Neutrophil (primary cell): ENCODE results near the gene RNF157.

ENCODE experiments used
- H3K27ac ChIP-seq: fragments of 200-600 bp; sonication (generic); 2 replicates; pipeline ENCODE4 v1.5.1; 2016; ENCODE audit warnings: mild to moderate bottlenecking, moderate library complexity
- H3K27me3 ChIP-seq: fragments of 200-600 bp; sonication (generic); 2 replicates; pipeline ENCODE4 v1.6.0; 2016; ENCODE audit warnings: mild to moderate bottlenecking
- H3K36me3 ChIP-seq: fragments of 200-600 bp; sonication (generic); 2 replicates; pipeline ENCODE4 v1.5.1; 2017
- H3K4me1 ChIP-seq, 2 experiments: fragments of 200-600 bp in 1 of 2; sonication (generic) in 1 of 2; 1 replicate in 1 of 2; 2 replicates in 1 of 2; pipeline versions ENCODE4 v1.5.1 to v1.6.1; 2013 to 2016; ENCODE audit warnings: low read depth in 1 of 2, low read length in 1 of 2, mild to moderate bottlenecking in 1 of 2, moderate library complexity in 1 of 2; ENCODE audit not compliant: control insufficient read depth in 1 of 2, insufficient read depth in 1 of 2
- H3K4me3 ChIP-seq, 2 experiments: fragments of 200-600 bp in 1 of 2; sonication (generic) in 1 of 2; 1 replicate in 1 of 2; 2 replicates in 1 of 2; pipeline ENCODE4 v1.5.1; 2013 to 2016; ENCODE audit warnings: low read depth in 1 of 2, low read length in 1 of 2, mild to moderate bottlenecking in 1 of 2, moderate library complexity in 1 of 2
- H3K9me3 ChIP-seq: fragments of 200-600 bp; sonication (generic); 2 replicates; pipeline ENCODE4 v1.5.1; 2016
- CTCF ChIP-seq: fragments of 200-600 bp; sonication (generic); IDR thresholded peaks from 2 replicates; pipeline ENCODE4 v1.5.1; 2016; ENCODE audit warnings: antibody characterized with exemption

The RNF157 gene

GRCh38 chr17:76243826-76244679, 3.8 kb upstream of the RNF157 start:
- no peaks in the 10 kb centered on the region for H3K36me3 ChIP-seq
- H3K4me1 ChIP-seq: peaks cover 28 to 33% of the 10 kb centered on the region in 2 experiments
- H3K27me3 ChIP-seq: peaks cover 57% of the 10 kb centered on the region
- no peak overlapping the region for H3K27ac ChIP-seq
- no peak for TF ChIP-seq CTCF
- H3K9me3 ChIP-seq: no peaks in the 10 kb centered on the region
- H3K4me3 ChIP-seq: no peak overlapping the region

GRCh38 chr17:76241691-76242255, 1.5 kb upstream of the RNF157 start:
- Histone ChIP-seq H3K9me3 (no peaks in the 10 kb centered on the region), H3K4me3 (peak overlapping the region; percentile 73 to 83), H3K27ac (no peak overlapping the region), H3K36me3 (no peaks in the 10 kb centered on the region), H3K27me3 (peaks cover 80% of the 10 kb centered on the region), H3K4me1 (peaks cover 24 to 28% of the 10 kb centered on the region in 2 experiments)
- TF ChIP-seq CTCF: no peak

- no peaks in the 10 kb centered on the region for H3K9me3 ChIP-seq
- no peaks in the 10 kb centered on the region for H3K36me3 ChIP-seq
- H3K27ac ChIP-seq: peak overlapping the region; percentile 31
- H3K4me1 ChIP-seq: peaks cover 18 to 22% of the 10 kb centered on the region in 2 experiments
- peak overlapping the region; percentile 73 to 83 for H3K4me3 ChIP-seq
- peaks cover 86% of the 10 kb centered on the region for H3K27me3 ChIP-seq
- no peak for TF ChIP-seq CTCF
Measured at GRCh38 chr17:76241204-76241538, 878 bp upstream of the RNF157 start.

DNA sequence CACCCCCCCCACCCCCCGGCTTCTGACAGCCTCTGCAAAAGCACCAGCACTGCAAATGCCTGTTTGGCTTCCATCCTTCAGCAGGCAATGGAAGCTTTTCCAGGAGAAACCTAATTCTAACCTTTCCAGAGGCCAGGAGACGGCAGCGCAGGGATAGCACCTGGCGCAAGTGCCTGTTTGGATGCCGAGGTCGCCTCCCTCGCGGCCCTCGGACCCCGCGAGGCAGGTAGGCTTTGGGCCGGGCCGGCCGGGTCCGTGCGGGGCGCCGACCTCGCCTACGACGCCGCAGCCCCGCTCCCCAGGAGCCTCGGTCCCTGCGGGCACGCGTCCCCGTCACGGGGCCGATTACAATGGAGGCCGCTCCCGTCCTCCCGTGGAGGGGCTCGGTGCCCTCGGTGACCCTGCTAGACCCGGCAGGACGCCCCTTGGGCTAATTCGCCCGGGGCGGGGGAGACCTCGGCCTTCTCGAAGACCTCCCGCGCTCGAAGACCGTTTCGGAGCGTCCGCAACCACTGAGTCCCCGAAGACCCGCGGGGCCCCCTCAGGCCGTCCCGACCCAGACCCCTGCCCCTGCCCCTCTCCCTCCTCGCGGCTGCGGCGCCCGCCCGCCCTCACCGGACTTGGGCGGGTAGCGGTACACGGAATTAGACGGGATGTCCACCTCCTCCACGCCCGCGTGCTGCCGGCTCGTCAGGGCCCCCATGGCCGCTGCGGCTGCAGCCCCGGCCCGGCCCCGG, 587 bp downstream of the RNF157 start:
- no peak for TF ChIP-seq CTCF
- H3K27ac ChIP-seq: no peak overlapping the region
- peak overlapping the region; percentile 42 to 53 for H3K4me3 ChIP-seq
- peaks cover 89% of the 10 kb centered on the region for H3K27me3 ChIP-seq
- H3K9me3 ChIP-seq: no peaks in the 10 kb centered on the region
- H3K36me3 ChIP-seq: no peaks in the 10 kb centered on the region
- peaks cover 13 to 19% of the 10 kb centered on the region in 2 experiments for H3K4me1 ChIP-seq

DNA sequence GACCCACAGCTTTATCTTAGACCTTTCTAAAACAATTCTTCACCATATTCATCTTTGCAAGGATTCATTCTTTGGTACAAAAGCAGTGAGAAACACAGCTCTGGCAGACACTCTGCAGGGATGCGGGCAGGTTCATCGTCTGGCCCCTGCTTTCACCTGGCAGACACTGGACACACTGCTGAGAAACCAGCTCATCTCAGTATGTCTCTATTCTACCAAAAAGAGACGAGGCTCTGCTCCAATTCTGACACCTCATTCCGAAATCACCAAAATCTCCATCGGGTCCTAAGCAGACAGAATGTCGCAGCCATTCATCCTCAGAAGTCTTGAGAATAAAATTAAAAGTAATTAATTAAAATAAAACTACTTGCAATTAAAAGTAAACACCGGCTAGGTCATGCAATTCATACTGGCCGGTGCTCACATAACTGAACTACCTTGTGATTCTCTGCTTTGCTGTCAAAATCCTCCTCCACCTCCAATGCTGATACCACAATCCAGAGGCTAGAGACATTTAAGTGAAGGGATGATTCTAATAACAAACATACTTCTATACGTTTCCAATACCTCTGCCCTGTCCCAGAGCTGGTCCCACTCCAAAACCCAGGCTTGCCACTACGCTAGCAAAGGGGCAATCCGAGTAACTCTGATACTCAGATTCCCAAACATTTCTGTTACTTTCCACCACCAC, 1.3 kb downstream of the RNF157 start:
- Histone ChIP-seq H3K36me3 (no peaks in the 10 kb centered on the region), H3K9me3 (no peaks in the 10 kb centered on the region), H3K4me1 (peaks cover 13 to 19% of the 10 kb centered on the region in 2 experiments), H3K27ac (no peak overlapping the region), H3K4me3 (peak overlapping the region in 1 of 2 experiments; percentile 53), H3K27me3 (peaks cover 88% of the 10 kb centered on the region)
- no peak for TF ChIP-seq CTCF
